HCT116 (cell line): ENCODE results near the gene CPM.

Experiments
- CTCF ChIP-seq, 3 experiments: fragments of 200-600 bp in 1 of 3; sonication (generic) in 1 of 3; IDR thresholded peaks in 2 of 3; conservative IDR thresholded peaks in 1 of 3; 2 replicates each; pipeline ENCODE4 v1.5.1; 2012 to 2017; ENCODE audit warnings: low read depth in 2 of 3, low read length in 2 of 3, antibody characterized with exemption in 1 of 3, borderline replicate concordance in 1 of 3, control low read depth in 1 of 3, mild to moderate bottlenecking in 1 of 3, mixed read lengths in 1 of 3, mixed run types in 1 of 3, moderate library complexity in 1 of 3; ENCODE audit not compliant: insufficient read depth in 1 of 3
- EGR1 ChIP-seq: IDR thresholded peaks from 2 replicates; pipeline ENCODE4 v1.6.1; 2012; ENCODE audit warnings: low read depth
- EZH2 ChIP-seq: fragments of 200-600 bp; sonication (generic); IDR thresholded peaks from 2 replicates; pipeline ENCODE4 v1.6.1; 2017; ENCODE audit warnings: antibody characterized with exemption, mixed run types
- MAX ChIP-seq: IDR thresholded peaks from 2 replicates; pipeline ENCODE4 v1.6.1; 2012
- POLR2A ChIP-seq: IDR thresholded peaks from 2 replicates; pipeline ENCODE4 v1.7.0; 2011; ENCODE audit warnings: borderline replicate concordance; ENCODE audit not compliant: insufficient read depth, insufficient read length; ENCODE audit errors: extremely low read depth
- POLR2AphosphoS5 ChIP-seq: IDR thresholded peaks from 2 replicates; pipeline ENCODE4 v1.6.1; 2011; ENCODE audit warnings: mild to moderate bottlenecking, low read depth, low read length, moderate library complexity
- RAD21 ChIP-seq: IDR thresholded peaks from 2 replicates; pipeline ENCODE4 v1.6.1; 2012; ENCODE audit warnings: low read depth, mild to moderate bottlenecking
- YY1 ChIP-seq: IDR thresholded peaks from 2 replicates; pipeline ENCODE4 v1.6.1; 2011; ENCODE audit warnings: low read length, low read depth, moderate library complexity, mild to moderate bottlenecking; ENCODE audit not compliant: insufficient replicate concordance; ENCODE audit errors: extremely low read depth

DNA sequence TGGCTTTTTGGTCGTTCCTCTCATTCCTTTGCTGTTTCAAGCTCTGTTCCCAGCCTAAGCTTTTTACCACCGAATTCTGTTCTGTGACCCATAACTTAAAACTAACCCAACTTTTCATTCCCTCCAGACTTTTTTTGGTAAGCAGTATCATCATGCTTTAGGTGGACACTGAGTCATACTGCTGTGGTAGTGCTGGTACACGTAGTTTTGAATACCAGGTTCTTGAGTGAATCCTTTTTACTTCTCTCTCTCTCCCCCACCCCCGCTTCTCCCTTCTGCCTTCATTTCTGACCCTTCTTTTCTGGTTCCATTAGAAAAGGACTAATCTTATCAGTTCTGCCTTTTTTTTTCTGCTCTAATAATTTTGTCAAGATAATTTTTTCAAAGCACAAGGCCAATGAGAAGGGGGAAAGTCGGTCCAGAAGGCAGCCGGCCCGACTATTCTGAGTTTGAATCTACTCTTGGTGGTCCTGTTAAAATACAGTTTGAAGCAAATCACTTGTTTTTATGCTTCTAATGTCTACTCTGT is 127.3 kb downstream of the CPM start:
- no peak for TF ChIP-seq CTCF (IDR thresholded peaks at IDR 0.05 in 2 of 3, conservative IDR thresholded peaks at IDR 0.05 in 1 of 3; ENCODE audit: borderline replicate concordance in 1 of 3, insufficient read depth in 1 of 3, low read depth in 2 of 3, low read length in 2 of 3)
- TF ChIP-seq RAD21, result no peak
- TF ChIP-seq EZH2, result no peak
- TF ChIP-seq MAX, result no peak
- no peak for TF ChIP-seq POLR2A
- no peak for TF ChIP-seq POLR2AphosphoS5
- no peak for TF ChIP-seq EGR1
- TF ChIP-seq YY1, result no peak
